22Rv1 (cell line): ENCODE data around the gene ARHGAP26.

Experiments used
- H3K27ac ChIP-seq: fragments of 450-650 bp; 2 replicates; pipeline ENCODE4 v1.5.1; 2017
- CTCF ChIP-seq: fragments of 450-650 bp; IDR thresholded peaks from 2 replicates; pipeline ENCODE4 v1.5.1; 2017; ENCODE audit warnings: mild to moderate bottlenecking
- ZFX ChIP-seq: fragments of 450-650 bp; IDR thresholded peaks from 2 replicates; pipeline ENCODE4 v1.6.1; 2017; ENCODE audit warnings: antibody characterized with exemption, borderline replicate concordance

The ARHGAP26 gene

GRCh38 chr5:142845954-142846398 is 75.8 kb downstream of the ARHGAP26 start:
- H3K27ac ChIP-seq: no peak overlapping the region
- TF ChIP-seq CTCF: no peak
- no peak for TF ChIP-seq ZFX

- H3K27ac ChIP-seq: no peak overlapping the region
- TF ChIP-seq ZFX (no peak), CTCF (no peak)
Observed at GRCh38 chr5:142846406-142846805, 76.2 kb downstream of the ARHGAP26 start.

GRCh38 chr5:142847898-142848790 is 78.0 kb downstream of the ARHGAP26 start:
- no peak for TF ChIP-seq CTCF
- no peak for TF ChIP-seq ZFX
- no peak overlapping the region for H3K27ac ChIP-seq

GRCh38 chr5:142849466-142849865 is 79.3 kb downstream of the ARHGAP26 start:
- H3K27ac ChIP-seq: no peak overlapping the region
- TF ChIP-seq CTCF (no peak), ZFX (no peak)

GRCh38 chr5:142849880-142850279 is 79.7 kb downstream of the ARHGAP26 start:
- TF ChIP-seq ZFX (no peak), CTCF (no peak)

GRCh38 chr5:142851731-142852130 is 81.6 kb downstream of the ARHGAP26 start:
- TF ChIP-seq ZFX (no peak), CTCF (no peak)
- H3K27ac ChIP-seq: no peak overlapping the region

More at GRCh38 chr5:142849880-142850279, 79.7 kb downstream of the ARHGAP26 start:
- H3K27ac ChIP-seq: no peak overlapping the region

- no peak for TF ChIP-seq CTCF
- no peak for TF ChIP-seq ZFX
- no peak overlapping the region for H3K27ac ChIP-seq
Observed at GRCh38 chr5:142852416-142853198, 82.4 kb downstream of the ARHGAP26 start.
